Fibroblast of the conjunctiva (primary cell): Measurements from ENCODE around the gene PAOX.

Source experiments
- DNase-seq: peaks from one replicate; pipeline ENCODE4 v3.0.0-alpha.2; 2010; ENCODE audit warnings: low read depth

PAOX gene

GRCh38 chr10:133439517-133440461 lies 60.7 kb downstream of the PAOX start:
- DNase-seq, result no peak

DNA sequence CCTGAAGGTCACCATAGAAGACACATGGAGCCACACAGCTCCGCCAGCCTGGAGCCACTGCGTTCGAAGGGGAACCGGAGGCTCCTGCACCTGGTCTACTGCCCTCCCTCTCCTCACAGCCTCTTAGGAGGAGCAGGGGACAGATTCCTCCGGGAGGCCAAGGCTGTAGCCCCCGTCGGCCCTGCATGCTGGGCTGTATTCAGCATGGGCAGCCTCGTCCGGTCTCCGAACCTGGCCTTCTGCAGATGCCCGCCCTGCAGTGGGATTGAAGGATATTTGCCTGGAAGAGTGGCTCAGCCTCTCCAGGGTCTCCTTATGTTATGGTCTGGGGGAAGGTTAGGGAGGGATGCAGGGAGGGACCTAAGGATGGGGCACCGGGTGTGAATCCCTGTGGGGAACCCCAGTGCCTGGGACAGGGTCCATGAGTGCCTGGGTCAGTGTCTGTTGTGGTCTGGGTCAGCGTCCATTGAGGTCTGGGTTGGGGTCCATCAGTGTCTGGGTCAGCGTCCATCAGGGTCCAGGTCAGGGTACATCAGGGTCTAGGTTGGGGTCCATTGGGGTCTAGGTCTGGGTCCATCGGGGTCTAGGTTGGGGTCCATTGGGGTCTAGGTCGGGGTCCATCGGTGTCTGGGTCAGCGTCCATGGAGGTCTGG lies 61.7 kb downstream of the PAOX start:
- no peak for DNase-seq
